ENCODE results near the gene RBM33.

The RBM33 gene

GRCh38 chr7:155796381-155797261, 152.2 kb downstream of the RBM33 start:
- peak; percentile 44 to 60 (median 46) for DNase-seq (ENCODE audit: low read depth in 3 of 3)

- no peak for DNase-seq (ENCODE audit: low read depth in 3 of 3)
Measured at GRCh38 chr7:155797262-155798250, 153.1 kb downstream of the RBM33 start.

DNA sequence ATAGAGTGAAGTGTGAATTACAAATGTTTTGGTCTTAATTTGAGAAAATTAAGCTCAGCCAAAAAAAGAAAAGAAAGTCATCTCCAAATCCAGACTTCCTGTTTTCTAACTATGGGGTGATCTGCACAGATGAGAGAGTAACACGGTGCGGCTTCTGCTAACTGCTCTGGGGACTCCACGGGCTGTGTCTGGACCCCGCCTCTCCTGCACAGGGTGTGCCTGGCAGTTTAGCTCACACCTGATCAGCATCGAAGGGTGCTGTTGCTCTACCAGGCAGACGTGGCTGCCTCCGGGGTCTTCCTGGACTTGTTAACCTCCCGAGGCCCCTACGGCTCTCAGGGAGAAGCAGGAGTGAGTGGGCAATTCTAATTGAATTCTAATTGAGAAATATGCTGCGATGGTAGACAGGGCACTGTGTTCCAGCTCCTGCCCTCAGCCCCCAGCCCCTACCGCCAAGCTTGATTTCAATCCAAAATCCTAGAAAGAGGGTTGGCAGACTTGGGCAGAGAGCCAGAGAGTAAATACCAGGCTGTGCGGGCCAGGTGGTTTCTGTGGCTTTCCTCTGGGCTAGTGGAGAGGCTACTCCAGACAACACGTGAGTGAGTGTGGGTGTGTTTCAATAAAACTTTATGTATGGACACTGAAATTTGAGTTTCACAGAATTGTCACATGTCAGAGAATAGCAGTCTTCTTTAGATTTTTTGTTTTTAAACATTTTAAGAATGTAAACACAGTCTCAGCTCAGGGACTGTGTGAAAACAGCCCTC, 154.4 kb downstream of the RBM33 start:
- DNase-seq (ENCODE audit: low read depth in 3 of 3): no peak

- no peak for DNase-seq (ENCODE audit: low read depth in 3 of 3)
Measured at GRCh38 chr7:155799514-155799913, 155.1 kb downstream of the RBM33 start.

GRCh38 chr7:155800301-155800700, 155.8 kb downstream of the RBM33 start:
- DNase-seq (ENCODE audit: low read depth in 3 of 3): no peak

- DNase-seq (ENCODE audit: low read depth in 3 of 3): no peak
Measured at GRCh38 chr7:155800741-155801267, 156.3 kb downstream of the RBM33 start.

- no peak for DNase-seq (ENCODE audit: low read depth in 3 of 3)
Measured at GRCh38 chr7:155802291-155802690, 157.8 kb downstream of the RBM33 start.

GRCh38 chr7:155802906-155803417, 158.5 kb downstream of the RBM33 start:
- DNase-seq (ENCODE audit: low read depth in 3 of 3): no peak

GRCh38 chr7:155803418-155804376, 159.2 kb downstream of the RBM33 start:
- DNase-seq (ENCODE audit: low read depth in 3 of 3): no peak

GRCh38 chr7:155804431-155804831, 160.0 kb downstream of the RBM33 start:
- DNase-seq (ENCODE audit: low read depth in 3 of 3): no peak

DNA sequence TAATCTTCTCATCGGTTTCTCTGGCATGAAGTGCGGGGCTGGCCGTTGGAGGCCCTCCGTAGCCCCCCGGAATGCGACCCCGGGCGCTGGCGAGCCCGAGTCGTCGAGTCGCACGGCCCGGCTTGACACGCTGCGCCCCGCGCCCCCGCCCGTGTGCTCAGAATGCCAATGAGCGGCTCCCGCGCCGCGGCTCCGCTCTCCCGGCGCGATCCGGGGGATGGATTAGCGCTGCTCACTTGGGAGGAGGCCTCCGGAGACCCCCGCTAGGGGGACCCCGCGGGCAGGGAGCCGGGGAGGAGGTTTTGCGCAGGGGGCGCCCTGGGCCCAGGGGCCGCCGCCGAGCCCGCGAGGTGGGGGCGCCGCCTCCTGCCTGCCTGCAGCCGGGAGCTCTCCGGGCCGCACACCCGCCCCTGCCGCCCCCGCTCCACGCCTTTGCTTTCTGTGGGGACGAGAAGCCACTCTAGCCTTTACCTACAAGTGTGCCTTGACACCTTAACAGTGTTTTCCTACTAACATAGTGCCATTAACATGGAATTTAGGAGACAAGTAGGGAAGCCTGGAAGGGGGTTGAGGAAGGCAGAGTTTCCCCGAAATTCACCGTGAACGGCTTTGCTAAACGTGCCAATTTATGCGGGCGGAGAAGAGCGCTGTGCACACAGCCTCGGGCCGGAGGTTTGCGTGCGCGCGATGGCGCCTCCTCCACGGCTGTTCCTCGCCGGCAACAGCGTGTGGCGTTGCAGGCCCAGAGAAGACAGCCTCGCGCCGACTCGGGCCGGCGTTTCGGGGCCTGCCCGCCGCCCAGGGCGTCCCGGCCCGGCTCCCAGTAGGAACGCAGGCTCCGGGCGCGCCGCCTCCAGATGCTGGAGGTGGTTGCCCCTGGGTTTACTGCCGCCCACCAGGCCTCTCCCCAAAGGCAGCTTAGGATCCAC, 160.7 kb downstream of the RBM33 start:
- peak; percentile 16 to 27 (median 21) for DNase-seq (ENCODE audit: low read depth in 3 of 3)

GRCh38 chr7:155805826-155806095, 161.3 kb downstream of the RBM33 start:
- no peak for DNase-seq (ENCODE audit: low read depth in 3 of 3)

DNA sequence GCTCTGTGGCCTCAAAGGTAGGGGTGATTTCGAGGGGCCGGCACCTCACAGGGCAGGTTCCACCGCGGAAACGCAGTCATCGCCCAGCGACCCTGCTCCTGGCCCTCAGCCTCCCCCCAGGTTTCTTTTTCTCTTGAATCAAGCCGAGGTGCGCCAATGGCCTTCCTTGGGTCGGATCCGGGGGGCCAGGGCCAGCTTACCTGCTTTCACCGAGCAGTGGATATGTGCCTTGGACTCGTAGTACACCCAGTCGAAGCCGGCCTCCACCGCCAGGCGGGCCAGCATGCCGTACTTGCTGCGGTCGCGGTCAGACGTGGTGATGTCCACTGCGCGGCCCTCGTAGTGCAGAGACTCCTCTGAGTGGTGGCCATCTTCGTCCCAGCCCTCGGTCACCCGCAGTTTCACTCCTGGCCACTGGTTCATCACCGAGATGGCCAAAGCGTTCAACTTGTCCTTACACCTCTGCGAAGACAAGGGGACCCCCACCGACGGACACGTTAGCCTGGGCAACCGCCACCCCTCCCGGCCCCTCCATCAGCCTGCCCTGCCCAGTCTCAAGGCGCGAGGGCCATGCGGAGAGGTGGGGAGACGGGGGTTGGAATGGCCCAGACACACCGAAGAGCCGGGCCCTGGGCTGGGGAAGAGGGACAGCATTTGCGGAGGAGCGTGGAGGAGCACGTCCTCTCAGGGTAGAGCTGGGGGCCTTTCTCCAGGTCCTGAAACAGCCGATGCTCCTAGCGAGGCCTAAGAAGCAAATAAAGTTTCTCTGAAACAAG, 161.8 kb downstream of the RBM33 start:
- DNase-seq (ENCODE audit: low read depth in 3 of 3): no peak

DNA sequence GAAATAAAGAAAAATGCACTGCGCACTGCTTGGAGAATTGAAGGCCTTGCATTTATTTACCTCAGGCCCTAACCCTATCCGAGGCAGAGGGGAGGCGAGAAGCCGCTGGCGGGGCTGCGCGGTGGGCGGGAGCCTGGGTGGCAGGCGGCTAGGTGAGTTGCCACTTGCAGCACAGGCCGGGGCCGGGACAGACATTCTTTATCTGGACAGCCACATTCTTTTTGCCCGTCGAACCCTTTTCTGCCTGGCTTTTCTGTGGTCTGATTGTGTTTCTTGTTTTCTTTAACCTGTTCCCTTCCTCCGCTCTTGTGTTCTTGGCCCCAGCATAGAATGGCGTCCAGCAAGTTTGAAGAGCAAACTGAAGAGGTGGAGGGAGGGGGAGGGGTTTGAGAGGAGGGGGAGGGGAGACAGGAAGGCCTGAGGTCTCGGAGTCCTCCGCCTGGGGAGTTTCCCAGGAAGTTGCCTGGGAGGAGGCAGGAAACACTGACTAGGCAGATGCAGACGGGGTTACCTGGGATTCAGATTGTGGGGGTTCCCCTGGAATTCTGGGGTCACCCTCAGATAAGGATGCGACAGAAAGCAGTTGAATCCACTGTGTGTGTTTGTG, 162.7 kb downstream of the RBM33 start:
- DNase-seq (ENCODE audit: low read depth in 3 of 3): no peak

GRCh38 chr7:155807789-155808548, 163.5 kb downstream of the RBM33 start:
- no peak for DNase-seq (ENCODE audit: low read depth in 3 of 3)

GRCh38 chr7:155808549-155809331, 164.3 kb downstream of the RBM33 start:
- DNase-seq (ENCODE audit: low read depth in 3 of 3): no peak

Data from stimulated activated CD4-positive, alpha-beta T cell treated with anti-CD3 and anti-CD28 coated beads, TNF-alpha, amount 100 ng/mL, for 4 hours (primary cell).